ENCODE data around the gene LTF.

LTF gene

GRCh38 chr3:46488735-46489361 lies 24.1 kb upstream of the LTF start:
- no peak overlapping the region for H3K4me3 ChIP-seq

DNA sequence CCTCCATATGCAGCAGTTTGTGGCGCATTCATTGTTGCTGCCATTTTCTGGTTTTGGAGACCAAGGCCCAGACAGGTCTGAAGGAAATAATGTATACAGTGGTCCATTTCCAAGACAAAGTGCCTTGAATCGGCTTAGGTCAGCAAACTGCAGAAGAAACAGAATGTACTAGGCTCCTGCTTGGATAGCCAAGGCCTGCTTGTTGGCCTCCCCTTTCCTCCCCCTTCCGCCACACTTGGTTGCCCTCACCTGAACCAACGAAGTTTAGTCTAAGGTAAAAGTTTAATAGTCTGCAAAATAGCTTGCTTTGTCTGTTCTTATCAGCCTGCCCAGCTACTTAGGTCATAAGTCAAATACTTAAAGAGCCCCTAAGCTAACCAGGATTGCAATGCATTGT lies 21.1 kb upstream of the LTF start:
- Histone ChIP-seq H3K36me3 (no peaks in the 10 kb centered on the region), H3K27me3 (peaks cover 0 to 18% of the 10 kb centered on the region in 2 donors), H3K9me3 (no peaks in the 10 kb centered on the region), H3K4me3 (no peak overlapping the region), H3K27ac (no peak overlapping the region), H3K4me1 (peaks cover 0 to 4% (median 0%) of the 10 kb centered on the region in 4 donors)
- DNase-seq: no peak
- TF ChIP-seq, protein P1, sequence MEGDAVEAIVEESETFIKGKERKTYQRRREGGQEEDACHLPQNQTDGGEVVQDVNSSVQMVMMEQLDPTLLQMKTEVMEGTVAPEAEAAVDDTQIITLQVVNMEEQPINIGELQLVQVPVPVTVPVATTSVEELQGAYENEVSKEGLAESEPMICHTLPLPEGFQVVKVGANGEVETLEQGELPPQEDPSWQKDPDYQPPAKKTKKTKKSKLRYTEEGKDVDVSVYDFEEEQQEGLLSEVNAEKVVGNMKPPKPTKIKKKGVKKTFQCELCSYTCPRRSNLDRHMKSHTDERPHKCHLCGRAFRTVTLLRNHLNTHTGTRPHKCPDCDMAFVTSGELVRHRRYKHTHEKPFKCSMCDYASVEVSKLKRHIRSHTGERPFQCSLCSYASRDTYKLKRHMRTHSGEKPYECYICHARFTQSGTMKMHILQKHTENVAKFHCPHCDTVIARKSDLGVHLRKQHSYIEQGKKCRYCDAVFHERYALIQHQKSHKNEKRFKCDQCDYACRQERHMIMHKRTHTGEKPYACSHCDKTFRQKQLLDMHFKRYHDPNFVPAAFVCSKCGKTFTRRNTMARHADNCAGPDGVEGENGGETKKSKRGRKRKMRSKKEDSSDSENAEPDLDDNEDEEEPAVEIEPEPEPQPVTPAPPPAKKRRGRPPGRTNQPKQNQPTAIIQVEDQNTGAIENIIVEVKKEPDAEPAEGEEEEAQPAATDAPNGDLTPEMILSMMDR (IDR thresholded peaks at IDR 0.05): no peak
- intact Hi-C loops (cut with DNase I; ENCODE audit: low total_unique reads): loop anchor here (10.0 kb wide), 1 partner anchor 149 kb away; no protein-coding TSS in a partner anchor

More at GRCh38 chr3:46488735-46489361, 24.1 kb upstream of the LTF start:
- Histone ChIP-seq H3K4me1 (peaks cover 0 to 4% (median 0%) of the 10 kb centered on the region in 4 donors), H3K27ac (no peak overlapping the region), H3K27me3 (peaks cover 0 to 13% of the 10 kb centered on the region in 2 donors), H3K9me3 (no peaks in the 10 kb centered on the region), H3K36me3 (no peaks in the 10 kb centered on the region)
- intact Hi-C loops (cut with DNase I; ENCODE audit: low total_unique reads): loop anchor here (10.0 kb wide), 1 partner anchor 146 kb away; no protein-coding TSS in a partner anchor
- TF ChIP-seq, protein P1 (IDR thresholded peaks at IDR 0.05): peak; percentile 76 to 77
- peak; percentile 85 to 89 for DNase-seq

- H3K27ac ChIP-seq: no peak overlapping the region
- H3K4me3 ChIP-seq: no peak overlapping the region
- DNase-seq: no peak
- H3K9me3 ChIP-seq: no peaks in the 10 kb centered on the region
- H3K4me1 ChIP-seq: peaks cover 0 to 4% (median 0%) of the 10 kb centered on the region in 4 donors
- H3K36me3 ChIP-seq: no peaks in the 10 kb centered on the region
- intact Hi-C loops (cut with DNase I; ENCODE audit: low total_unique reads): loop anchor here (10.0 kb wide), 1 partner anchor 150 kb away; no protein-coding TSS in a partner anchor
- TF ChIP-seq, protein P1 (IDR thresholded peaks at IDR 0.05): no peak
- peaks cover 0 to 24% of the 10 kb centered on the region in 2 donors for H3K27me3 ChIP-seq
Observed at GRCh38 chr3:46484911-46485778, 20.4 kb upstream of the LTF start.

GRCh38 chr3:46484388-46484787 lies 19.7 kb upstream of the LTF start:
- intact Hi-C loops (cut with DNase I; ENCODE audit: low total_unique reads): loop anchor here (10.0 kb wide), 1 partner anchor 150 kb away; no protein-coding TSS in a partner anchor
- no peak overlapping the region for H3K27ac ChIP-seq
- no peak overlapping the region for H3K4me3 ChIP-seq

DNA sequence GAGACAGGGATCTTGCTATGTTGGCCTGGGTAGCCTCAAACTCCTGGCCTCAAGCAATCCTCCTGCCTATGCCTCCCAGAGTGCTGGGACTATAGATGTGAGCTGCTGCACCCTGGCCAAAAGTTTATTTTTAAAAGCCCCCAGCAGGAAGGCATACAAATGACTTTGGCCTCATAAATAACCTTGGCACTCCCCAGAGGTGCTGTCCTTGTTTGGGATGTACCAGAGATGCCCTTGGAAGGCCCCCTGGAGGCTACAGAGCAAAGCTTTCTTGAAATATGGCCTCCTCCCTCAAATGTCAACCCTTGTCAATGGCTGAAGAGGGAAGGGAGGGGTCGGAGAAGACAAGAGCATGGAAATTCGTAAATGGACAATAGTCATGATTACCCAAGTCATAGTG lies 19.1 kb upstream of the LTF start:
- H3K27ac ChIP-seq: no peak overlapping the region

More at GRCh38 chr3:46484388-46484787, 19.7 kb upstream of the LTF start:
- H3K9me3 ChIP-seq: no peaks in the 10 kb centered on the region
- peaks cover 0 to 4% (median 0%) of the 10 kb centered on the region in 4 donors for H3K4me1 ChIP-seq
- no peaks in the 10 kb centered on the region for H3K36me3 ChIP-seq
- TF ChIP-seq, protein P1 (IDR thresholded peaks at IDR 0.05): no peak
- H3K27me3 ChIP-seq: peaks cover 0 to 26% of the 10 kb centered on the region in 2 donors
- no peak for DNase-seq

More for the DNA sequence above, 19.1 kb upstream of the LTF start:
- no peaks in the 10 kb centered on the region for H3K9me3 ChIP-seq
- no peak for DNase-seq
- no peaks in the 10 kb centered on the region for H3K36me3 ChIP-seq
- peaks cover 0 to 3% (median 0%) of the 10 kb centered on the region in 4 donors for H3K4me1 ChIP-seq
- TF ChIP-seq, protein P1 (IDR thresholded peaks at IDR 0.05): no peak
- intact Hi-C loops (cut with DNase I; ENCODE audit: low total_unique reads): loop anchor here (10.0 kb wide), 1 partner anchor 151 kb away; no protein-coding TSS in a partner anchor
- peaks cover 0 to 27% of the 10 kb centered on the region in 2 donors for H3K27me3 ChIP-seq
- no peak overlapping the region for H3K4me3 ChIP-seq
